AG09309 (cell line): ENCODE measurements around the gene HES6.

ENCODE experiments used
- DNase-seq: peaks from one replicate; pipeline ENCODE4 v3.0.0-alpha.2; 2010; ENCODE audit warnings: low read depth
- H3K4me3 ChIP-seq: 2 replicates; pipeline ENCODE4 v1.5.1; 2011; ENCODE audit warnings: mild to moderate bottlenecking, low read depth, low read length, moderate library complexity; ENCODE audit not compliant: control insufficient read depth
- CTCF ChIP-seq: IDR thresholded peaks from 2 replicates; pipeline ENCODE4 v1.5.1; 2011; ENCODE audit warnings: mild to moderate bottlenecking, low read depth, low read length, inconsistent platforms; ENCODE audit not compliant: insufficient read depth, control insufficient read depth; ENCODE audit errors: missing control alignments

The HES6 gene

GRCh38 chr2:238238766-238239542, 884 bp downstream of the HES6 start:
- H3K4me3 ChIP-seq: no peak overlapping the region; the same call in 1 of the 2 replicates
- DNase-seq: no peak
- no peak for TF ChIP-seq CTCF

DNA sequence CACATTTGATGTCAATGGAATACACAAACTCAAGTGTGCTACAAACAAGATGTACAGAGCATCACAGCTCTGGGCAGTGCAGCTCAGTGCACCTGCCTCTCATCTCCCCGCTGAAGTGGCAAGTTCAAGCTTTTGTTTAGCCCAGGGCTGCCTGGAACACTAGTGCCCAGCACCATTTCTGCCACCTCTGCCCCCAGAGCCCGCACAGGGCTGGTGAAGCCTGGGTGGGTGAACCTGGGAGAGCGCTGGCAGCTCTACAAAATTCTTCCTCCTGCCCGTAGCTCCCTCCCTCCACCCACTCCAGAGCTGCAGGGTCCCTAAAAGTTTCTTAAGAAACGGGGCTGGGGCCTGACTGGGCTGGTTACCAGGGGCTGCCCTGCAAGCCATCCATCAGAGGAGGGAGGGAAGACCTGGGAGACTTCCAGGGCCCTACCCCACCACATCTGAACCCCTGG, 1.5 kb downstream of the HES6 start:
- H3K4me3 ChIP-seq: no peak overlapping the region
- DNase-seq: no peak
- no peak for TF ChIP-seq CTCF

DNA sequence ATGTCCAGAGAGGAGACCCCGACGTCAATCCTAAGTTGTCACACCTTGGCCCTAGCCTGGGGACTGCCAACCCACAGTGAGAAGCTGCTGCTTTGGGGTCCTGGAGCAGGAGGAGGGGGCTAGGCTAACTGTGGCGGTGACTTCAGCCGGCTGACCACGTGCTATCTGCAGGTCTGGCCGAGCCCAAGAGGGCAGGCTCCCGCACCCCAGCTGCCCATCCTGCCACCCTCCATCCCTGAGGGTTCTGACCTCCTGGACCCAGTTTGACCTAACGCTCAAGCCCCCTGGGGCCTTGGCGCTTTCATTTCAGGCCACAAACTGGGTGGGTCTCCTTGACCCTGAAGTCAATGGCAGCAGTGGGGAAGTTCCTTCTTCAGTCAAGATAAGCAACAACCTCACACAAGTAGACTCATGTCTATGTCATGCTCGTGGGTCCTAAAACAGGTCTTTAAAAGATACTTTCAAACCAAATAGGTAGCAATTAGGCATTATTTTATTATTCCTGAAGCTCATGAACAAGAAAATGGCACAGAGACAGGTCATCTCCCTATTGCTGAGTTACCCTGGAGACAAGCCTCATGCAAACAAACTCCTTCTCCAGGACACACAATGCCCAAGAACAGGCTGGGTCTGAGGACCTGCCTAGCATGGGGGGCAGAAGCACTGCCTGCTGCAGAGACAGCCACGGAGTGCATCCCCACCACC, 2.3 kb downstream of the HES6 start:
- DNase-seq: no peak
- H3K4me3 ChIP-seq: no peak overlapping the region
- TF ChIP-seq CTCF: no peak

- no peak overlapping the region for H3K4me3 ChIP-seq
- TF ChIP-seq CTCF: no peak
- no peak for DNase-seq
These were observed 3.3 kb downstream of the HES6 start for GRCh38 chr2:238236571-238236970.

DNA sequence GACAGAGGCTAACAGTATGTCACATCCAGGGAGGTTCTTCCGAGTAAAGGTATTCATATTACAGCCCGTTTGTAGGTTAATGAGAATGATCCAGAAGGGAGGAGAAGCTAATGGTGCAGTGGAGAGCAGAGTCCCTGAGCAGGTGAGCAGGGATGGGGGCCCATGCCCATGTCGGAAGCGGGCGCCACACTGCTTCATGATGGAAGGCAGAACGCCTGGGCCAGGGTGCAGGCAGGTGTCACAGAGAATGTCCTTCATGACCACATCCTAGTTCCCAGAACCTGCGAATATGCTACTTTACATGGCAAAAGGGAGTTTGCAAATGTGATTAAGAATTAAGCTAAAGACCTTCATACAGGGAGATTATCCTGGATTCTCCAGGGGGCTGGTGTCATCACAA, 4.0 kb downstream of the HES6 start:
- DNase-seq: no peak
- no peak overlapping the region for H3K4me3 ChIP-seq
- no peak for TF ChIP-seq CTCF

GRCh38 chr2:238235331-238235732, 4.5 kb downstream of the HES6 start:
- no peak overlapping the region for H3K4me3 ChIP-seq
- no peak for DNase-seq
- TF ChIP-seq CTCF: no peak
